ENCODE data around the gene DDX1.

The DDX1 gene

DNA sequence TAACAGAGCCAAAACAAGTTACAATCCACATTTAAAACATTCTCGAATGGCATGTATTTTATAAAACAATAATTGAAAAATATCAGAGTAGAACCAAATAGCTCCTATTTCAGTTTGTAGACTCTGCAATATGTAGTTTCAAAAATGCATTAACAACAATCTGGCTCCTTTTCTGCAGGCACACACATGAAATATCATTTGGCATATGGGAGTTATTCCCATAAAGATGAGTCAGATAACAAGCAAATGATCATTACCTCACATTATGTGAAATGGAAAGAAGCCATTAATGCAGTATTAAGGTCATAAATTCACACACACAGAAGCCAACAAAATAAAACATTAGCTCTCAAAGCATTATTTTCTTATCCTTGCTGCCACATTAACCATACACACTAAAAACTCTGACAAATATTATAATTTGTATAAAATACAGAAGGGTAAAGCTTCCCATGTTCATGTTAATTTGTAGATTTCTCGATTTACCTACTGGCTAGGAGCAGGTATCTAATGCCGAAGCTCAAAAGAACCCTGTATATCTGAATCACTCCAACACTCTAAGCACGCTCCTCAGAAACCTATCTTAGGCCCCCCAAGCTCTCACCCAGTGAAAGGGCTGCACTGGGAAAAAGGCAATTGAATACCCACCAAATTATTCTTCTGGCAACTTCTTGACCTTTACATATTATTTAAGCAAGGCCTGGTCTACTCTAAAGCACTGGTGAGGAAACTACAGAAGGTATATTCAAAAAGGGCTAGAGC lies 44.4 kb upstream of the DDX1 start:
- no peak overlapping the region for H3K4me3 ChIP-seq (ENCODE audit: low read depth, low read length)
- TF ChIP-seq POLR2A (IDR thresholded peaks at IDR 0.05; ENCODE audit: extremely low read depth, insufficient read length) = no peak
- TF ChIP-seq, protein P1, sequence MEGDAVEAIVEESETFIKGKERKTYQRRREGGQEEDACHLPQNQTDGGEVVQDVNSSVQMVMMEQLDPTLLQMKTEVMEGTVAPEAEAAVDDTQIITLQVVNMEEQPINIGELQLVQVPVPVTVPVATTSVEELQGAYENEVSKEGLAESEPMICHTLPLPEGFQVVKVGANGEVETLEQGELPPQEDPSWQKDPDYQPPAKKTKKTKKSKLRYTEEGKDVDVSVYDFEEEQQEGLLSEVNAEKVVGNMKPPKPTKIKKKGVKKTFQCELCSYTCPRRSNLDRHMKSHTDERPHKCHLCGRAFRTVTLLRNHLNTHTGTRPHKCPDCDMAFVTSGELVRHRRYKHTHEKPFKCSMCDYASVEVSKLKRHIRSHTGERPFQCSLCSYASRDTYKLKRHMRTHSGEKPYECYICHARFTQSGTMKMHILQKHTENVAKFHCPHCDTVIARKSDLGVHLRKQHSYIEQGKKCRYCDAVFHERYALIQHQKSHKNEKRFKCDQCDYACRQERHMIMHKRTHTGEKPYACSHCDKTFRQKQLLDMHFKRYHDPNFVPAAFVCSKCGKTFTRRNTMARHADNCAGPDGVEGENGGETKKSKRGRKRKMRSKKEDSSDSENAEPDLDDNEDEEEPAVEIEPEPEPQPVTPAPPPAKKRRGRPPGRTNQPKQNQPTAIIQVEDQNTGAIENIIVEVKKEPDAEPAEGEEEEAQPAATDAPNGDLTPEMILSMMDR (IDR thresholded peaks at IDR 0.05; ENCODE audit: low read depth, low read length) = no peak
- no peak for TF ChIP-seq MYC (IDR thresholded peaks at IDR 0.05; ENCODE audit: low read depth, low read length)
- no peak for TF ChIP-seq MAX (IDR thresholded peaks at IDR 0.05; ENCODE audit: low read depth, low read length)
- no peak for DNase-seq (ENCODE audit: low read depth)

DNA sequence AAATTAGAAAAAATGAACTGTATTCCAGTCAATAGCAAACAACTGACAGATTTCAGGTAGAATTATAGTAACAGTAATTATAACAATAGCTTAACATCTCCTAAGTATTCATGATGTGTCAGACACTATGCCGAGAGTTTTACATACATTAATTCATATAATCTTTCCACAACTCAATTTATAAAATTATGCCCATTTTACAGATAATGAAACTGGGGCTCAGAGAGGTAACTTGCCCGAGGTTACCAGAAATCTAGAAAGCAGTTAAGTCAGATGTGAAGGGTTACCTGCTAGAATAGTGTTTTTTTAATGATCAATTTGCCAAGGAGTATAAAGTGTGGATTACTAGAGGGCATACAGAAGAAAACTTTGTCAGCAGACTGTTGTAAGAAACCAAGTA lies 42.7 kb upstream of the DDX1 start:
- no peak for DNase-seq (ENCODE audit: low read depth)
- TF ChIP-seq MAX (IDR thresholded peaks at IDR 0.05; ENCODE audit: low read depth, low read length) = no peak
- no peak for TF ChIP-seq POLR2A (IDR thresholded peaks at IDR 0.05; ENCODE audit: extremely low read depth, insufficient read length)
- TF ChIP-seq, protein P1 (IDR thresholded peaks at IDR 0.05; ENCODE audit: low read depth, low read length) = no peak
- no peak overlapping the region for H3K4me3 ChIP-seq (ENCODE audit: low read depth, low read length)

- TF ChIP-seq MAX (IDR thresholded peaks at IDR 0.05; ENCODE audit: low read depth, low read length) = no peak
- TF ChIP-seq POLR2A (IDR thresholded peaks at IDR 0.05; ENCODE audit: extremely low read depth, insufficient read length) = no peak
- TF ChIP-seq MYC (IDR thresholded peaks at IDR 0.05; ENCODE audit: low read depth, low read length) = no peak
- TF ChIP-seq, protein P1 (IDR thresholded peaks at IDR 0.05; ENCODE audit: low read depth, low read length) = no peak
Measured at GRCh38 chr2:15553519-15553918, 38.1 kb upstream of the DDX1 start.

DNA sequence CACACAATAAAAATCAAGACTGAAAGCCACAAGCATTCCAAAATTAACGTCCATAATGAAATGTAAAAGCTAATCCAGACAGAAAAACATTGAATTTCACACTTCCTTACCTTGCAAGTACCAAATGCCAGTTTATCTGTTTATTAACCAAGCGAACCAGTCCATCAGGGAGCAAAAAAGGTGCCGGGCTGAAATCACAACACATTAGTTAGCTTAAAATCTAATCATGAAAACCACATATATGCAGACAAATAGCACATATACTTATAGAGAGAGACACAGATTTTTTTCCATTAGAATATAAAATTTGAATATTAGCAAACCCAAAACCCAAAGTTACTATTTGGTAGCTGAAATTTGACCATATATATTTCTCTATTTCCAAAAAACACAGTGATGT lies 37.7 kb upstream of the DDX1 start:
- DNase-seq (ENCODE audit: low read depth) = no peak
- no peak overlapping the region for H3K4me3 ChIP-seq (ENCODE audit: low read depth, low read length)
- TF ChIP-seq MYC (IDR thresholded peaks at IDR 0.05; ENCODE audit: low read depth, low read length) = no peak
- no peak for TF ChIP-seq POLR2A (IDR thresholded peaks at IDR 0.05; ENCODE audit: extremely low read depth, insufficient read length)
- TF ChIP-seq, protein P1 (IDR thresholded peaks at IDR 0.05; ENCODE audit: low read depth, low read length) = no peak
- no peak for TF ChIP-seq MAX (IDR thresholded peaks at IDR 0.05; ENCODE audit: low read depth, low read length)

More at GRCh38 chr2:15553519-15553918, 38.1 kb upstream of the DDX1 start:
- DNase-seq (ENCODE audit: low read depth) = no peak
- no peak overlapping the region for H3K4me3 ChIP-seq (ENCODE audit: low read depth, low read length)

DNA sequence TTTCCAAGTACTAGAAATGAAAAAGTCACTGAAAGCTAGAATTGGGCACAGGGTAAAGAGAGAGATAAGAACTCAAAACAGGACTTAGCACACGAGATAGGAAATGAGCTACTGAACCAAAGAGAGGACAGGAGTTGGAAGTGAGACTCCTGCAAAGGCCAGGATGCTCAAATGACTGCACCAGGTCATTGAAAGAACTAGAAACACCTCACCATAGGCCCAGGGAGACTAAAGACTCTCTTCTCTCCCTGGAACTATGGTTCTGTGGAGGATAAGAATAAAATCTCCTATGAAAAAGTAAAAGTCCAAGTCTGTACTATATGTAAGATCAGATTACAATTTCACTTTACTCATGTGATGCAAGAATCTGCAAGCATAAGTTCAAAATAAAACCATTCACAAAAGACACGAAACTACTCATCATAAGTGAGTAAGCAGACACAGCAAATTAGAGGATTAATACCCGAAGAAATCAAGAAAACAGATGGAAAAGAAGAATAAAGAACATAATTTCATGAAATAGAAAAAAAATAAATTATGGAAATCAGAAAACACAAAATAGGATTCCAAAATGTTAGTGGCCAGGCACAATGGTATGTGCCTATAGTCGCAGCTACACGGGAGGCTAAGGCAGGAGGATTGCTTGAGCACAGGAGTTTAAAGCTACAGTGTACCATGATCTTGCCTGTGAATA lies 37.0 kb upstream of the DDX1 start:
- TF ChIP-seq MYC (IDR thresholded peaks at IDR 0.05; ENCODE audit: low read depth, low read length) (no peak), MAX (IDR thresholded peaks at IDR 0.05; ENCODE audit: low read depth, low read length) (no peak), POLR2A (IDR thresholded peaks at IDR 0.05; ENCODE audit: extremely low read depth, insufficient read length) (no peak)
- TF ChIP-seq, protein P1 (IDR thresholded peaks at IDR 0.05; ENCODE audit: low read depth, low read length) = no peak
- H3K4me3 ChIP-seq (ENCODE audit: low read depth, low read length) = no peak overlapping the region

More for the DNA sequence above, 37.0 kb upstream of the DDX1 start:
- no peak for DNase-seq (ENCODE audit: low read depth)
